ENCODE results near the gene ACRV1.

ACRV1 gene

DNA sequence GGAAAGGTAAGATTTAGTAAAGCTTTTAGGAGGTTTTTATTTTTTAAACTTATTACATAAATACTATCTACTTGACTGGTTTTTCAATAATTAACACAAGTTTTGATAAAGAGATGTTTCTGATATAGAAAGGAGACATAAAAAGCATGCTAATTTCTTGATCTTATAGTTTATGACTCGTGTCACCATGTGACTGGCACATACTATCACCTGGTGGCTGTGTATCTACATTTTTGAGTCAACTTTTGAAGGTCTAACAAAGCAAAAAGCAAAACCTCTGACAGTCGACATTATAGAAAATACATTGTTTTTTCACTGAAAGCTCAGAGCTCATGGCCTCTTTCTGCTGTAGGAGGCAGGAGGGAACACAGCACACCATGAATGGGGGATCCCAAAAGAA, 810 bp downstream of the ACRV1 start:
- no peak for DNase-seq
- Histone ChIP-seq H3K9me2 (replicated peaks; ENCODE audit: insufficient read depth, low read length) (no peaks in the 10 kb centered on the region), H3K27ac (ENCODE audit: low read length) (no peak overlapping the region), H3K9me3 (replicated peaks; ENCODE audit: insufficient read depth, low read length) (no peaks in the 10 kb centered on the region), H4K20me1 (ENCODE audit: insufficient read depth, low read length) (no peaks in the 10 kb centered on the region), H3K27me3 (replicated peaks; ENCODE audit: insufficient read depth, low read length) (no peaks in the 10 kb centered on the region), H3K4me1 (ENCODE audit: low read length) (no peaks in the 10 kb centered on the region), H3K79me2 (ENCODE audit: low read length) (no peaks in the 10 kb centered on the region), H3K4me2 (ENCODE audit: low read depth, low read length) (no peak overlapping the region), H3K4me3 (ENCODE audit: low read length) (no peak overlapping the region), H3K36me3 (replicated peaks; ENCODE audit: insufficient read depth, low read length) (no peaks in the 10 kb centered on the region), H2AFZ (ENCODE audit: low read length) (no peak overlapping the region), H3K9ac (ENCODE audit: low read length) (no peak overlapping the region), H3F3A (ENCODE audit: insufficient read depth, low read length) (no peaks in the 10 kb centered on the region)
- TF ChIP-seq EZH2phosphoT487 (IDR thresholded peaks at IDR 0.05; ENCODE audit: low read length) (no peak), EZH2 (optimal IDR thresholded peaks at IDR 0.05; ENCODE audit: low read depth, low read length) (no peak), CTCF (IDR thresholded peaks at IDR 0.05; ENCODE audit: low read length) (no peak)

GRCh38 chr11:125679397-125679796, 1.2 kb downstream of the ACRV1 start:
- Histone ChIP-seq H3K4me2 (ENCODE audit: low read depth, low read length) (no peak overlapping the region), H3F3A (ENCODE audit: insufficient read depth, low read length) (no peaks in the 10 kb centered on the region), H3K79me2 (ENCODE audit: low read length) (no peaks in the 10 kb centered on the region), H3K9me2 (replicated peaks; ENCODE audit: insufficient read depth, low read length) (no peaks in the 10 kb centered on the region), H2AFZ (ENCODE audit: low read length) (no peak overlapping the region), H3K27me3 (replicated peaks; ENCODE audit: insufficient read depth, low read length) (no peaks in the 10 kb centered on the region), H3K9me3 (replicated peaks; ENCODE audit: insufficient read depth, low read length) (no peaks in the 10 kb centered on the region), H3K4me3 (ENCODE audit: low read length) (no peak overlapping the region), H4K20me1 (ENCODE audit: insufficient read depth, low read length) (no peaks in the 10 kb centered on the region), H3K9ac (ENCODE audit: low read length) (no peak overlapping the region), H3K36me3 (replicated peaks; ENCODE audit: insufficient read depth, low read length) (no peaks in the 10 kb centered on the region), H3K27ac (ENCODE audit: low read length) (no peak overlapping the region), H3K4me1 (ENCODE audit: low read length) (no peaks in the 10 kb centered on the region)
- no peak for TF ChIP-seq EZH2 (optimal IDR thresholded peaks at IDR 0.05; ENCODE audit: low read depth, low read length)
- TF ChIP-seq CTCF (IDR thresholded peaks at IDR 0.05; ENCODE audit: low read length), result peak; percentile 21; the same call in 1 of the 2 replicates
- TF ChIP-seq EZH2phosphoT487 (IDR thresholded peaks at IDR 0.05; ENCODE audit: low read length), result no peak
- DNase-seq, result no peak

DNA sequence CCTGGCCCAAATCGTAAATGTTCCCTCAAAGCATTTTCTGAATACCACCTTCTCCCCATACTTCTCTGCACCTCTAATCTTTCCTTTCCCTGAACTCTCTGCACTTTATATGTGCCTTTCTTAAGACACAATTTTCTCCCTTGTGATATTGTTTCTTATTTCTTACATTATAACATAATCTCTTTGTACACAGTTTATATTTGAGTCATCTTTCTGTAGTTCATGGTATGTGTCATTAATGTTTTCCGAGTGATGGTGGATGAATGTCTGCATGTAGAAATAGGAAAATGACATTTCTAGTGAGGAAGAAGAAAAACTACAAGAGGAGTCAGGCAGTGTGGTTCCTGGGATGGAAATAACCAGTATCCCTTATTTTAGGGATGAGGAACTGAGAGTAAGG, 5.5 kb downstream of the ACRV1 start:
- Histone ChIP-seq H3K9me3 (replicated peaks; ENCODE audit: insufficient read depth, low read length) (no peaks in the 10 kb centered on the region), H2AFZ (ENCODE audit: low read length) (no peak overlapping the region), H3K36me3 (replicated peaks; ENCODE audit: insufficient read depth, low read length) (no peaks in the 10 kb centered on the region), H3K9ac (ENCODE audit: low read length) (no peak overlapping the region), H3K4me3 (ENCODE audit: low read length) (no peak overlapping the region), H3K79me2 (ENCODE audit: low read length) (no peaks in the 10 kb centered on the region), H3K4me1 (ENCODE audit: low read length) (no peaks in the 10 kb centered on the region), H4K20me1 (ENCODE audit: insufficient read depth, low read length) (no peaks in the 10 kb centered on the region), H3F3A (ENCODE audit: insufficient read depth, low read length) (no peaks in the 10 kb centered on the region), H3K4me2 (ENCODE audit: low read depth, low read length) (no peak overlapping the region), H3K27ac (ENCODE audit: low read length) (no peak overlapping the region), H3K9me2 (replicated peaks; ENCODE audit: insufficient read depth, low read length) (no peaks in the 10 kb centered on the region), H3K27me3 (replicated peaks; ENCODE audit: insufficient read depth, low read length) (no peaks in the 10 kb centered on the region)
- DNase-seq, result no peak
- TF ChIP-seq EZH2phosphoT487 (IDR thresholded peaks at IDR 0.05; ENCODE audit: low read length), result no peak
- TF ChIP-seq CTCF (IDR thresholded peaks at IDR 0.05; ENCODE audit: low read length), result no peak
- TF ChIP-seq EZH2 (optimal IDR thresholded peaks at IDR 0.05; ENCODE audit: low read depth, low read length), result no peak

All from MM.1S (cell line).